Neural progenitor cell (in vitro differentiated cells): ENCODE measurements around the gene ANKRD23. TPM values are rescaled to one million over a fixed set of nuclear protein-coding genes. Genes with fewer than 3 reads are reported as not detected.

Experiments
- DNase-seq: peaks from one replicate; pipeline ENCODE4 v3.0.0-alpha.2; 2016; ENCODE audit warnings: low spot score
- H2AFZ ChIP-seq: fragments of 200-600 bp; sonication (generic); replicated peaks from 2 replicates; pipeline ENCODE4 v1.6.1; 2016; ENCODE audit warnings: antibody characterized with exemption
- H3F3A ChIP-seq: fragments of 200-600 bp; sonication (generic); 2 replicates; pipeline ENCODE4 v1.6.1; 2016; ENCODE audit warnings: antibody characterized with exemption, low read depth
- H3K27ac ChIP-seq: fragments of 200-600 bp; sonication (generic); 2 replicates; pipeline ENCODE4 v1.5.1; 2016; ENCODE audit warnings: mild to moderate bottlenecking
- H3K27me3 ChIP-seq: fragments of 200-600 bp; sonication (generic); 2 replicates; pipeline ENCODE4 v1.6.1; 2016; ENCODE audit warnings: mild to moderate bottlenecking, moderate library complexity
- H3K36me3 ChIP-seq: fragments of 200-600 bp; sonication (generic); 2 replicates; pipeline ENCODE4 v1.5.1; 2016
- H3K4me1 ChIP-seq: fragments of 200-600 bp; sonication (generic); 2 replicates; pipeline ENCODE4 v1.6.1; 2016; ENCODE audit warnings: mixed run types
- H3K4me2 ChIP-seq: fragments of 200-600 bp; sonication (generic); 2 replicates; pipeline ENCODE4 v1.6.1; 2016
- H3K4me3 ChIP-seq: fragments of 200-600 bp; sonication (generic); 2 replicates; pipeline ENCODE4 v1.5.1; 2016
- H3K79me2 ChIP-seq: fragments of 200-600 bp; sonication (generic); 2 replicates; pipeline ENCODE4 v1.6.1; 2016; ENCODE audit warnings: low read depth
- H3K9ac ChIP-seq: fragments of 200-600 bp; sonication (generic); 2 replicates; pipeline ENCODE4 v1.6.1; 2016
- H3K9me3 ChIP-seq: fragments of 200-600 bp; sonication (generic); 2 replicates; pipeline ENCODE4 v1.5.1; 2016; ENCODE audit warnings: low read depth
- H4K20me1 ChIP-seq: fragments of 200-600 bp; sonication (generic); 2 replicates; pipeline ENCODE4 v1.6.1; 2016; ENCODE audit warnings: low read depth
- H3K27ac Mint-ChIP-seq: 3 replicates; pipeline ENCODE4 v1.8.0; 2021; ENCODE audit warnings: mixed read lengths
- H3K27me3 Mint-ChIP-seq: 2 replicates; pipeline ENCODE4 v1.8.0; 2022; ENCODE audit warnings: low read depth, mild to moderate bottlenecking, inconsistent platforms, moderate library complexity, mixed read lengths; ENCODE audit not compliant: insufficient read depth
- H3K36me3 Mint-ChIP-seq: 3 replicates; pipeline ENCODE4 v1.8.0; 2021; ENCODE audit warnings: mixed read lengths
- H3K4me1 Mint-ChIP-seq: 3 replicates; pipeline ENCODE4 v1.8.0; 2021; ENCODE audit warnings: mixed read lengths
- H3K4me3 Mint-ChIP-seq: 3 replicates; pipeline ENCODE4 v1.8.0; 2021; ENCODE audit warnings: mild to moderate bottlenecking, moderate library complexity, mixed read lengths
- H3K9me3 Mint-ChIP-seq: 3 replicates; pipeline ENCODE4 v1.8.0; 2020; ENCODE audit warnings: mixed read lengths
- CTCF ChIP-seq: fragments of 200-600 bp; sonication (generic); IDR thresholded peaks from 2 replicates; pipeline ENCODE4 v1.5.1; 2017; ENCODE audit warnings: antibody characterized with exemption, mild to moderate bottlenecking
- EZH2 ChIP-seq: fragments of 200-600 bp; sonication (generic); IDR thresholded peaks from 2 replicates; pipeline ENCODE4 v1.6.1; 2017; ENCODE audit warnings: antibody characterized with exemption, mild to moderate bottlenecking, moderate library complexity
- EZH2phosphoT487 ChIP-seq: fragments of 200-600 bp; sonication (generic); IDR thresholded peaks from 2 replicates; pipeline ENCODE4 v1.6.1; 2017; ENCODE audit warnings: antibody characterized with exemption
- total RNA-seq: library from RNA; depleted of rRNA; stranded (reverse); fragments of >200 nt; gene quantifications from 2 replicates; pipeline ENCODE4 v1.2.3, GENCODE V29; 2015; ENCODE audit warnings: low replicate concordance

Gene ANKRD23
- total RNA-seq, 1 donor from 2014 or later: 10.8 TPM

GRCh38 chr2:96831679-96832078 lies 12.1 kb downstream of the ANKRD23 start:
- Histone ChIP-seq H3K79me2 (no peaks in the 10 kb centered on the region), H3K9ac (no peak overlapping the region), H3K4me1 (peaks cover 20% of the 10 kb centered on the region), H3K4me2 (no peak overlapping the region), H3F3A (peaks cover 30% of the 10 kb centered on the region), H4K20me1 (peaks cover 27% of the 10 kb centered on the region), H3K27ac (peak overlapping the region; percentile 89), H3K36me3 (no peaks in the 10 kb centered on the region), H2AFZ (no peak overlapping the region), H3K9me3 (no peaks in the 10 kb centered on the region), H3K27me3 (no peaks in the 10 kb centered on the region), H3K4me3 (no peak overlapping the region)
- Mint-ChIP-seq H3K36me3 (peaks cover 34% of the 10 kb centered on the region), H3K9me3 (no peaks in the 10 kb centered on the region), H3K27ac (no peak overlapping the region), H3K4me1 (peaks cover 22% of the 10 kb centered on the region), H3K4me3 (no peak overlapping the region), H3K27me3 (peaks cover 5% of the 10 kb centered on the region)
- DNase-seq: peak; percentile 35
- TF ChIP-seq CTCF (no peak), EZH2 (no peak), EZH2phosphoT487 (no peak)

- H3K9me3 Mint-ChIP-seq: no peaks in the 10 kb centered on the region
- no peak overlapping the region for H3K27ac ChIP-seq
- TF ChIP-seq CTCF: no peak
- TF ChIP-seq EZH2: no peak
- no peak for TF ChIP-seq EZH2phosphoT487
- no peak overlapping the region for H3K9ac ChIP-seq
- DNase-seq: no peak
- H3F3A ChIP-seq: peaks cover 30% of the 10 kb centered on the region
- H2AFZ ChIP-seq: no peak overlapping the region
- no peak overlapping the region for H3K27ac Mint-ChIP-seq
- no peaks in the 10 kb centered on the region for H3K9me3 ChIP-seq
- H3K4me1 ChIP-seq: peaks cover 20% of the 10 kb centered on the region
- H3K4me2 ChIP-seq: no peak overlapping the region
- no peak overlapping the region for H3K4me3 ChIP-seq
- H3K4me3 Mint-ChIP-seq: peak overlapping the region; percentile 8
- H3K27me3 Mint-ChIP-seq: peaks cover 5% of the 10 kb centered on the region
- H3K79me2 ChIP-seq: no peaks in the 10 kb centered on the region
- peaks cover 32% of the 10 kb centered on the region for H4K20me1 ChIP-seq
- peaks cover 35% of the 10 kb centered on the region for H3K36me3 Mint-ChIP-seq
- H3K36me3 ChIP-seq: no peaks in the 10 kb centered on the region
- H3K27me3 ChIP-seq: no peaks in the 10 kb centered on the region
- peaks cover 22% of the 10 kb centered on the region for H3K4me1 Mint-ChIP-seq
Measured at GRCh38 chr2:96830044-96830562, 13.7 kb downstream of the ANKRD23 start.

GRCh38 chr2:96828874-96829273 lies 14.9 kb downstream of the ANKRD23 start:
- peaks cover 12% of the 10 kb centered on the region for H3K79me2 ChIP-seq
- peaks cover 44% of the 10 kb centered on the region for H4K20me1 ChIP-seq
- peaks cover 20% of the 10 kb centered on the region for H3K4me1 ChIP-seq
- Mint-ChIP-seq H3K9me3 (no peaks in the 10 kb centered on the region), H3K27ac (no peak overlapping the region), H3K4me1 (peaks cover 22% of the 10 kb centered on the region), H3K36me3 (peaks cover 36% of the 10 kb centered on the region), H3K27me3 (peaks cover 8% of the 10 kb centered on the region), H3K4me3 (no peak overlapping the region)
- H2AFZ ChIP-seq: no peak overlapping the region
- H3K9ac ChIP-seq: no peak overlapping the region
- DNase-seq: no peak
- no peaks in the 10 kb centered on the region for H3K27me3 ChIP-seq
- H3K27ac ChIP-seq: no peak overlapping the region
- H3F3A ChIP-seq: peaks cover 30% of the 10 kb centered on the region
- no peak overlapping the region for H3K4me2 ChIP-seq
- H3K4me3 ChIP-seq: no peak overlapping the region
- no peaks in the 10 kb centered on the region for H3K9me3 ChIP-seq
- no peaks in the 10 kb centered on the region for H3K36me3 ChIP-seq
- TF ChIP-seq EZH2: no peak
- TF ChIP-seq EZH2phosphoT487: no peak
- no peak for TF ChIP-seq CTCF
